ENCODE data around the gene PARVG.
"Not testable (repeated sequence)": the region's sequence is repeated elsewhere in the genome, so short reads cannot be mapped to it uniquely, and the experiment has no call there.

The PARVG gene

DNA sequence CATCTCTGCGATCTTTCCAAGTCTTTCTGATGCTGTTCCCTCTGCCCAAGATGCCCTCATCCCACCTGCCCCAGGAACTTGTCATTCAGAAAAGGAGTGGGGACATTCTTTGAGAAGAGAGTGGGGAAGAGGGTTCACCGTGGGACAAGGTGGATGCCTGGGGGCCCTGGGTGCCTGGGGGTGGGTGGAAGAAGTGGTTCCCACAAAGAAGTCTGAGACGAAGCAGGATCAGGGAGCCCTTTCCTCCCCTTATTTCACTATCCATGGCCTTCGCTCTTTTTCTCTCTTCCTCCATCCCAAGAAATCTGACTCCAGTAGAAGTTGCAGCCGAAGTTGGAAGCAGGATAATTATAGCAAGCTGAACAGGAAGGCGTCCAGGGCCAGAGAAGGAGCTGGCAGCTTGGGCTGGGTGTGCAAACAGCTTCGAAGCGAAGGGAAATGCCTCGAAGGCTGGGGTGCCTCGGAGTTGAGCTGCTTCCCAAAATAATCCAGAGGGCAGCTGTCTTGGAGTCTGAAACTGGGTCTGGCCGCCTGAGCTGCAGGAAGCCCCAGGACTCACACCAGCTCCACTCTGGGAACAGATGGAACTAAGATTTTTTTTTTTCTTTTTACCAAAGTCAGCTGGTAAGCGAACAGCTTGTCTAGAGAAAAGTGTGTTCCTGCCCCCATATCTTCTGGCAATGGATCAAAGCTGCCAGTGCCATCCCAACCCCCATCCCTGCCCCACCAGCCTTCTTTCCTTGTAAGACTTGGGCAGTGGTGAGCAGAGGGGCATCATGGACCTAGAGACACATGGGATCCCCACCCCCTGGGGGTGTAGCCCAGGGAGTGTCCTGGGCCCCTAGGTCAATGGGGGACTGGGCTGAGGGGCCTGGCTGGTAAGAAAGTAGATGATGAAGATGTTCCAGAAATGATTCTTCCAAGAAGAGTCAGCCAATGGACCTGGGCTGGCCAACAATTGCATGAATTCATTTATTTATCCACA lies 31.5 kb downstream of the PARVG start:
- DNase-seq (ENCODE audit: low read depth in 2 of 3, low spot score in 1 of 3) = no peak

DNA sequence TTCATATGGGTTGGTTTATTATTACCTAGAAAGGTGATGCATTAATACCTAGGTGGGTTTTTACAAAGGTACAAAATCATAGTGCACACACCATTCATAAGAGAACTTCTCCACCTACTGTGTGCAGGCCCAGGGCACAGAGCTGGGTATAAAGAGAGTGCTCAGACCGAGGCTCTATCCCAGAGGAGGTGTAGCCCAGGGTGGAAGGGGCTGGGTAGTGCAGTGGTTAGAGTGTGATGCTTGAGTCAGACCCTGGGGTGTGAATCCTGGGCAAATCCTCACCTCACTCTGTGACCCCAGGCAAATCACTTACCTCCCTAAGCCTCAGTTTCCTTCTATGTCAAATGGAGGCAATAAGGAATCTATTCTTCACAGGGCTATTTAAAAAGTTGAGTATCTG lies 32.2 kb downstream of the PARVG start:
- no peak for DNase-seq (ENCODE audit: low read depth in 2 of 3, low spot score in 1 of 3)

DNA sequence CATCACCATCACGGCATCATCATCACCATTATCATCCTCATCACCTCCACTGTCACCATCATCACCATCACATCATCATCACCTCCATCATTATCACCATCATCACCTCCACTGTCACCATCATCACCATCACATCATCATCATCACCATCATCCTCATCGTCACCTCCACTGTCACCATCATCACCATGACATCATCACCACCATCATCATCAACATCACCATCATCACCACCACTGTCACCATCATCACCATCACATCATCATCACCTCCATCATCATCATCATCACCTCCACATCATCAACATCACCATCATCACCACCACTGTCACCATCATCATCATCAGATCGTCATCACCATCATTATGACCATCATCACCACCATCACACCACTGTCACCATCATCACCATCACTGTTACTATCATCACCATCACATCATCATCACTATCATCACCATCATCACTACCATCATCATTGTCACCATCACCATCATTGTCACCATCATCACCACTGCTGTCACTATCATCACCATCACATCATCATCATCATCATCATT lies 32.8 kb downstream of the PARVG start:
- no peak for DNase-seq (ENCODE audit: low read depth in 2 of 3, low spot score in 1 of 3)

GRCh38 chr22:44214187-44214586 lies 33.5 kb downstream of the PARVG start:
- DNase-seq (ENCODE audit: low read depth in 2 of 3, low spot score in 1 of 3) = no peak

DNA sequence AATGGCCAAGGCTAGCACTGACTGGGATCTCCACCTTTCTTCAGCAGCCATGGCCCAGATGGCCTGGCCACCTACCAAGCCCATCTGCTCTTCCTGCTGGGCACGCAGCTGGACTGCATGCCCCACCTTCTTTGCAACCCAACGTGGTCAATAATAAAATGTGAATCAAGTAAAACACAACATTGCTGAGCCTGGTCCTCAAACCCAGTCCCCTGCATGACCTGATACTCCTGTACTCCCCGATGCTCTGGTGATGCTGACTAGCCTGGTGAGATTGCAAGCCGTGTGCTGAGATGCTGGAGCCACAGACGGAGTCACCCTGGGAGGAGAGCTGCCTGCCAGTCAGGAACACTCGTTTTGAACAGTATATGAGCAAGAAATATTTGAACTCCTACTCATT lies 34.0 kb downstream of the PARVG start:
- DNase-seq (ENCODE audit: low read depth in 2 of 3, low spot score in 1 of 3) = no peak

GRCh38 chr22:44215287-44215686 lies 34.6 kb downstream of the PARVG start:
- no peak for DNase-seq (ENCODE audit: low read depth in 2 of 3, low spot score in 1 of 3)

GRCh38 chr22:44217346-44217745 lies 36.6 kb downstream of the PARVG start:
- no peak for DNase-seq (ENCODE audit: low read depth in 2 of 3, low spot score in 1 of 3)

DNA sequence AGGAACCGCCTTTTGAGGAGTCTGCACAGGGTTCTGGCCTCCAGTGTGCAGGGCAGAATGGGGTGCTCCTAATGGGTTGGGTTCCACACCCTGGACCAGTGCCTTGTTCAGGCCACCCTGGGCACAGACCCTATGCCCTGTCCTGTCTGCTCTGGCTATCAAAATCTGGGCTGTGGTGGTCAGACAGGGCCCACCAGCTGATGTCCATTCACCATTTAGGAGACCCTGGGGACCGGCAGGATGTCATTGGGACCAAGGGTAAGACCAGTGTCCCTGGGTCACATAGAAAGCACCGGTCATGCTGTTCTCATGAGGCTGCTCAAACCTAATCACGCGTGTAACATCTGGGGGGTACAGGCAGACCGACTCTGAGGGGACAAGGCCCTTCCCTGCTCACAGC lies 37.3 kb downstream of the PARVG start:
- no peak for DNase-seq (ENCODE audit: low read depth in 2 of 3, low spot score in 1 of 3)

DNA sequence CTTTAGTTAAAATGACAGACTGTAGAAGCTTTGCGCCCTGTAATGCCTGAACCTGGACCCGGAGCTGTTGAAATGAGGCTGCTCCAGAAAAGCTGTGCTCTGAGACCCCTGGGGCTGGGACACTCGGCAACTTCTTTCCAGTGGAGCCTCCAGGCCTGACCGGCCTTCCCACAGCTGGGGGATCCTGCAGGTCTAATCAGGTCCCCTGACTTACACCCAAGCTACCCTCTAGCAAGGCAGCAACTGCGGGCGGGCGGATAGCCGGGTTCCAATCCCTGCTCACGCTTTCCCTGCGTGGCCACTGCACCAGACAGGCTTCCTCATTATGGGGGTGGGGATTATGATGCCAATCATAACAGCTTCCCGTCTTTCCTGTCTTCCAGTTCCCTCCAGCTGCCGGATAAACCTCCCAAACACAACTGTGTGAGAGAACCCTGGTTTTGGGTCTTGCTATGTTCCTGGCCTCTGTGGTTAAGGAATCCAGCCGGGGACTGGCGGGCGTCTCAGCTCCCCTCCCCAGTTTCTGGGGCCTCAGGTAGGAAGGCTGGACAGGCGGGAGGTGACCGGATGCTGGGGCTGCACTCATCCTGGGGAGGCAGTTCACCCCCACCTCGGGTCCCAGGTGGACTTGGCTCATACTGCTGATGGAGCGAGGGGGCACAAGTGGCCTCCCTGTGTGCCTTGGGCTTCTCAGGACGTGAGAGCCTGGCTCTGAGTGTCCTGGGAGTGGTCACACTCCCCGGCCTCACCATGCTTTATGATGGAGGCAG lies 38.6 kb downstream of the PARVG start:
- no peak for DNase-seq (ENCODE audit: low read depth in 2 of 3, low spot score in 1 of 3)

GRCh38 chr22:44220727-44221680 lies 40.3 kb downstream of the PARVG start:
- no peak for DNase-seq (ENCODE audit: low read depth in 2 of 3, low spot score in 1 of 3)

GRCh38 chr22:44221710-44222475 lies 41.2 kb downstream of the PARVG start:
- DNase-seq (ENCODE audit: low read depth in 2 of 3, low spot score in 1 of 3) = no peak

DNA sequence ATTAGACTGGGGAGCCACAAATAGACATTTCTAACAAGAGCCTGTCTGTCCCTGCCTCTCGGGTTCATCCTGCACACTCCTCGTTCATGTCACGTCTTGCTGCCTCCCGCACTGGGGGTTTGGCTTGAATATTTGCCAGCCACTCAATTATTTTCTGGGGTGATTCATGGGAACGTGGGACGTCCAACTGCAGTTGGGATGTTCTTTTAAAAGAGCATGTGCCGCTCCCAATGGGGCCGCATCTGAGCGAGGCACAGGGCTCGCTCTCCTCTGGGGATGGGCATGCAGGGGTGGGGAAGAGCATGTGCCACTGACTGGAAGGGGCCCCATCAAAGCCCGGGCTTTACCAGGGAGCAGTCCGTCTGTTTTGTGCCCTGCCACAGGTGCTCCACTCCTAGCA lies 43.4 kb downstream of the PARVG start:
- no peak for DNase-seq (ENCODE audit: low read depth in 2 of 3, low spot score in 1 of 3)

DNA sequence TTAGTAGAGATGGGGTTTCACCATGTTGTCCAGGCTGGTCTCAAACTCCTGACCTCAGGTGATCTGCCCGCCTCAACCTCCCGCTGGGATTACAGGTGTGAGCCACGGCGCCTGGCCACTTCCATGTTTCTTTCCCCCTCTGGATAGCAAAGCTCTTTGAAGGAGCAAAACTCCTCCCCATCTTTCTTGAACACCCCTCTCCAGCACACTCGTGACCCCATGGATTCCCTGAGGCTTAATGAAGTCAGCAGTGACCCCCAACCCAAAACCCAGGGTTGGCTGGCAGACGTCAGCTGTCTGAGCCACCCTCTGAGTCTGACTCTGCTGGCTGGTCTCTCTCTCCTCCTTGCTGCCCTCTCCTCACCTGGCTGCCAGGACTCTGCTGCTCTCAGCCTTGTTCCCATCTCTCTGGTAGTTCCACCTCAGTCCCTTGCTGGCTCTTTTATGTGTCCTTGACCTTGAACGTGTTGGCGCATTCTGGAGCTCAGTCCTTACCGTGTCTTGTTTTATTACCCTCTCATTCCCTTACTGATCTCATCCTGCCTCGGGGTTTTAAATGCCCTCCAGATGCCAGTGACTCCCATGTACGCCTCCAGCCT lies 44.5 kb downstream of the PARVG start:
- no peak for DNase-seq (ENCODE audit: low read depth in 2 of 3, low spot score in 1 of 3)

- no peak for DNase-seq (ENCODE audit: low read depth in 2 of 3, low spot score in 1 of 3)
Observed at GRCh38 chr22:44225812-44226211, 45.1 kb downstream of the PARVG start.

DNA sequence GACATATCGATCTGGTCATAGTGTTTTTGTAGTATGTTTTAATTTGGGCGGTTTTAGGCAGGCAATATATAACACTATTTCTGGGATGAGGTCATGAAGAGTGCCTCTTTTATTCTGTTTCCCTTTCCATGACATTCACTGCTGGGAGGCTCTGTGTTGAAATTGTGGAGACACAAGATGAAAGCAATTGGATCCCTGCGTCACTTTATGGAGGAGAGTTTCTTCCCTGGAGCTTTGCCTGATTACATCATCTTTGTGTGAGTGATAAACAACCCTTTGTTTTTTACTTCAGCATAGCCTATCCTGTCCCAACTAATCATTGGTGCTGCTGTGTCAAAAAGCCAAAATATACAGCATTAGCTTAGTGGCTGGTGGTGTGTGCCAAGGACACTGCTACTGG lies 48.6 kb downstream of the PARVG start:
- no peak for DNase-seq (ENCODE audit: low read depth in 2 of 3, low spot score in 1 of 3)

DNA sequence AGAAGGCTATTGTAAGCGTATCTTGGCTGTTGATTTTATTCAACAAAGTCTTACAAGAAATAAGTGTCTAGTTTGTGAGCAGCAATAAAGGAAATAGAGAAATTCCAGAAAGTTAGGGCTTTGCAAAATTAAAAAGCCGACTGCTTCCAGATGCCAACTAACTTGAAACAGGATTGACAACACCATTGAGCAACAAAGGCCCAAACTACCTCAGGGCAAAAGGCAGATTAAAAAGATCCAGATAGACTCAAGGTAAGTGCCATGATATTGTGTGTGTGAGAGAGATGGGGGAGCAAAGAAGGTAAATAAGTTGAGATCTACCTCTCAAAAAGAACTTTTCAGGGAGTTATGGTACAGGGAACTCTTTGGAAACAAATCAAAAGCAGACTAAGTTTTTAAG lies 49.1 kb downstream of the PARVG start:
- no peak for DNase-seq (ENCODE audit: low read depth in 2 of 3, low spot score in 1 of 3)

GRCh38 chr22:44231233-44231632 lies 50.5 kb downstream of the PARVG start:
- no peak for DNase-seq (ENCODE audit: low read depth in 2 of 3, low spot score in 1 of 3)

DNA sequence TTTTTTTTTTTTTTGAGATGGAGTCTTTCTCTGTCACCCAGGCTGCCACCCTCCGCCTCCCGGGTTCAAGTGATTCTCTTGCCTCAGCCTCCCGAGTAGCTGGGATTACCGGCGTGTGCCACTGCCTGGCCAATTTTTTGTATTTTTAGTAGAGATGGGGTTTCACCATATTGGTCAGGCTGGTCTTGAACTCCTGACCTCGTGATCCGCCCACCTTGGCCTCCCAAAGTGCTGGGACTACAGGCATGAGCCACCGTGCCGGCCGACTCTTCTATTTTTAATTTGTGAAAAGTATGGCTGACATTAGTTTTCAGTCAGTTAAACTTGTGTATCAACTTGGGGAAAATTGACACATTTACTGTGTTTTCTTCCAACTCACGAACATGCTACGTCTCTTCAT lies 53.6 kb downstream of the PARVG start:
- DNase-seq (ENCODE audit: low read depth in 2 of 3, low spot score in 1 of 3) = not testable (repeated sequence)

GRCh38 chr22:44237290-44237689 lies 56.6 kb downstream of the PARVG start:
- no peak for DNase-seq (ENCODE audit: low read depth in 2 of 3, low spot score in 1 of 3)

DNA sequence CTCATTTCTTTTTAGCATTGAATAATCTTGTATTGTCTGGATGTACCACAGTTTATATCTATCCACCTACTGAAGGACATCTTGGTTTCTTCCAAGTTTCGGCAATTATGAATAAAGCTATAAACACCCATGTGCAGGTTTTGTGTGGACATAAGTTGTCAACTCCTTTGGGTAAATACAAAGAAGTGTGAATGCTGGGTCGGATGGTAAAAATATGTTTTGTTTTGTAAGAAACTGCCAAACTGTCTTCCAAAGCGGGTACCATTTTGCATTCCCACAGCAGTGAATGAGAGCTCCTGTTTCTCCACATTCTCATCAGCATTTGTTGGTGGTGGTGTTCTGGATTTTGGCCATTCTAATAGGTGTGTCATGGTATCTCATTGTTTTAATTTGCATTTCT lies 60.4 kb downstream of the PARVG start:
- DNase-seq (ENCODE audit: low read depth in 2 of 3, low spot score in 1 of 3) = not testable (repeated sequence)
